ACC112 (cell line): ENCODE measurements around the gene AXIN1.
"Not testable (repeated sequence)": the region's sequence is repeated elsewhere in the genome, so short reads cannot be mapped to it uniquely, and the experiment has no call there.

Experiments
- H2AFZ ChIP-seq: fragments of 200-600 bp; sonication (generic); one replicate; pipeline ENCODE4 v1.6.0; 2017; ENCODE audit warnings: antibody characterized with exemption, low read length; ENCODE audit not compliant: unreplicated experiment
- H3K27ac ChIP-seq: fragments of 200-600 bp; sonication (generic); 2 replicates; pipeline ENCODE4 v1.5.1; 2014; ENCODE audit warnings: low read depth, mild to moderate bottlenecking, antibody characterized with exemption, low read length, moderate library complexity
- H3K27me3 ChIP-seq: fragments of 200-600 bp; sonication (generic); 2 replicates; pipeline ENCODE4 v1.6.1; 2014; ENCODE audit warnings: mild to moderate bottlenecking, antibody characterized with exemption, low read length, moderate library complexity, mixed read lengths; ENCODE audit not compliant: insufficient read depth
- H3K36me3 ChIP-seq: fragments of 200-600 bp; sonication (generic); 2 replicates; pipeline ENCODE4 v1.6.1; 2016; ENCODE audit warnings: mild to moderate bottlenecking, antibody characterized with exemption, low read length, moderate library complexity, mixed read lengths; ENCODE audit not compliant: insufficient read depth
- H3K4me1 ChIP-seq: fragments of 200-600 bp; sonication (generic); one replicate; pipeline ENCODE4 v1.6.1; 2016; ENCODE audit warnings: low read length, mixed read lengths; ENCODE audit not compliant: insufficient read depth, unreplicated experiment, control insufficient read depth
- H3K4me3 ChIP-seq: fragments of 200-600 bp; sonication (generic); 2 replicates; pipeline ENCODE4 v1.5.1; 2014; ENCODE audit warnings: mild to moderate bottlenecking, low read depth, low read length
- H3K79me2 ChIP-seq: fragments of 200-600 bp; sonication (generic); one replicate; pipeline ENCODE4 v1.6.0; 2016; ENCODE audit warnings: low read length; ENCODE audit not compliant: control insufficient read depth, unreplicated experiment, insufficient read depth

AXIN1 gene

DNA sequence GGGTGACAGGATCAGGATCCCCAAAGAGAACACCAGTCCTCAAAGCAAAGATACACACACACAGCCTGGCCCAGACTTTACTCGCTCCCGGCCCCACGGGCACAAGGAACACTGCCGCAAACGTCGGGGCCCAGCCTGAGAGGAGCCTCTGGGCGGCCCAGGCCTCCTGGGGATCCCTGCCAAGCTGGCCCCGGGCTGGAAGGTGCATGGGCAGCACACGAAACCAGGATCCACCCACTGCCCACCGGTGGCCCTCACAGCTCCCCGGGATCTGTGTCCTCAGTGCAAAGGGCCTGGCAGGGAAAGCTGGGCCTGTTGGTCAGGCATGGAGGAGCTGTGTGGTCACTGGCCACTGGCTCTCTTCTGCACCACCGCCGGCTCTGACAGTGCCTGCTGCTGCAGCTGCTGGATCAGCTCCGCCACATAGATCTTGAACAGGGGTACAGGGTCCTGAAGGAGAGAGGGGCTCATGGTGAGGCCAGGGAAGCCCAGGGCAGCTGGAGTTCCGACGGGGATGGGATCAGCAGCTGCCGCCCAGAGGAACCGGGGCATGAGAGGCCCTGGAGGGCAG lies 14.9 kb upstream of the AXIN1 start:
- Histone ChIP-seq H3K36me3 (no peaks in the 10 kb centered on the region; the same call in 1 of the 2 replicates), H3K4me3 (no peak overlapping the region), H3K4me1 (peaks cover 3% of the 10 kb centered on the region), H3K27me3 (no peaks in the 10 kb centered on the region), H3K27ac (no peak overlapping the region), H3K79me2 (no peaks in the 10 kb centered on the region), H2AFZ (no peak overlapping the region)

DNA sequence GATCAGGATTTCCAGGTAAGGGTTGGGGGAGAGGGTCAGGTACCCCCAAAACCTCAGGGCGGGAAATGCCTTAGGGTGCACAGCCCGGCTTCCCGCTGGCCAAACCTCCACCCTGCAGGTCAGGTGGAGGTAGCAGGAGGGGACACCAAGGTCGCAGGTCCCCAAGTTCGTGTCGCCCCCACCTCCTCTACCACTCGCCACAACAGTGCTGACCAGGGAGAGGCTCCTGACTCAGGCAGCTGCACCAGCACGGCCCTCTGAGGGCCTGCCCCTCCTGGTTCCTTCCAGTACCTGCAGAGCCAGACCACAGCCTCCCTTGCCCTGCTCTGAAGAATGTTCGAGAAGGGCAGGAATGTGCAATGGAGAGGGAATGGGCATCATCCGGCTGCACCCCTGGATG lies 14.0 kb upstream of the AXIN1 start:
- H3K4me1 ChIP-seq = peaks cover 3% of the 10 kb centered on the region
- no peak overlapping the region for H3K4me3 ChIP-seq
- H2AFZ ChIP-seq = no peak overlapping the region
- H3K27me3 ChIP-seq = no peaks in the 10 kb centered on the region
- H3K36me3 ChIP-seq = no peaks in the 10 kb centered on the region
- H3K79me2 ChIP-seq = no peaks in the 10 kb centered on the region
- no peak overlapping the region for H3K27ac ChIP-seq

DNA sequence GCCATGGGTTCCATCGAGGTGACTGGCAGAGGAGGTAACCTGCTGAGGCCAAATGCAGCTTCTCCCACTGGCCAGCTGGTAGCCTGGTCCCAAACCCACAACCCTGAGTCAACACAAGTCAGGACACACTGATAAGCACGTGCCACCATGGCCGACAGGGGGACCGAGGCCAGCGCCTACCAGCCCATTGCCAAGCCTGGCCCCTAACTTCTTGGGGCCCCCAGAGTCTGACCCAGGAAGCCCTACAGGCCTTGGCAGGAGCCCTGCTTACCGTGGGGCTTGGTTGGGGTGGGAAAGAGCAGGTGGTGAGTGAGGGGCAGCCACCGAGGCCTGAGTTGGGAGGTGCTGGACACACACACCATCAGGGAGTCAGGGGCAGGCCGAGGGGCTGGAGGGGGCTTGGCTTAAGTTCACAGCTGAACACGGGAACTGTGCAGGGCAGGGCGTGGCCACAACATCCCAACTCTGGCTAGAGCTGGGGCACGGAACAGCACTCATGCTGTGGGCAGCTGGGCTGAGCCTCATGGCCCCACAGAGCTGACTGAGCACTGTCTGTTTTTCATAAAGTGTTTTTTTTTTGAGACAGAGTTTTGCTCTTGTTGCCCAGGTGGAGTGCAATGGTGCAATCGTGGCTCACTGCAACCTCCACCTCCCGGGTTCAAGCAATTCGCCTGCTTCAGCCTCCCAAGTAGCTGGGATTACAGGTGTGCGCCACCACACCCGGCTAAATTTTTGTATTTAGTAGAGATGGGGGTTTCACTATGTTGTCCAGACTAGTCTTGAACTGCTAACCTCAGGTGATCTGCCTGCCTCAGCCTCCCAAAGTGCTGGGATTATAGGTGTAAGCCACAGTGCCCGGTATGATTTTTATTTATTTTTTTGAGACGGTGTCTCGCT lies 12.3 kb upstream of the AXIN1 start:
- Histone ChIP-seq H3K4me1 (no peaks in the 10 kb centered on the region), H3K27ac (no peak overlapping the region), H3K79me2 (no peaks in the 10 kb centered on the region), H3K27me3 (no peaks in the 10 kb centered on the region), H3K36me3 (no peaks in the 10 kb centered on the region), H2AFZ (no peak overlapping the region), H3K4me3 (no peak overlapping the region)

DNA sequence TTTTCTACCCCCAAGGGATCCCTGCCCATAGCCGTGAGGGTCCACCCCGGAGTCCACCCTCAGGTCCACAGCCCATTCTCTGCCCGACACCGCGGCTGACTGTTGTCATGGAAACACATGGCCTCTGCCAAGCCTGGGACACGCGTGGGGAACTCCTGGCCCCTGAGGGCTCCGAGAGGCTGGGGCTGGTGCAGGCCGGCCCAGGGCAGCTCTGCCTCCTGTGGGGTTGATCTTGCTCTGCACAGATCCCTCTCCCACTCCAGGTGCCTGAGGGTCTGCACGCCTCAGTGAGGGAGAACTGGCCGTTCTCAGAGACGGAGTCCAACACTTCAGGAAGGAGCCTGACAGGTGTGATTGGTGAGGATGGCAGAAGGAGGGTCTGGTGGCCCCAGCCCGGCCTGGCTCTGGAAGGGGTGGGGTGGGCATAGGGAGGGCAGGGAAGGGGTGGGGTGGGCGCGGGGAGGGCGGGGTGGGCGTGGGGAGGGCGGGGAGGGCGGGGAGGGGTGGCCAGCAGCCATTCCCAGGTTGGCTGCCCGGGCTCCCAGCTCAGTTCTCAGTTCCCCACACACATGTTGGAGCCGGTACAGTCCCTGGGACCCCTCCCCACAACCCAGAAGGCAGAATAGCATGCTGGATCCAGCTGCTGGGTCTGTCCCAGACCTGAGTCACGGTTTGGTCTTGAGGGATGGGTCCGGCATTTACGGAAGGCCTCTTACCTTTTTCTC lies 11.4 kb upstream of the AXIN1 start:
- Histone ChIP-seq H2AFZ (no peak overlapping the region), H3K36me3 (no peaks in the 10 kb centered on the region), H3K27ac (no peak overlapping the region), H3K27me3 (no peaks in the 10 kb centered on the region), H3K79me2 (no peaks in the 10 kb centered on the region), H3K4me1 (no peaks in the 10 kb centered on the region), H3K4me3 (no peak overlapping the region)

DNA sequence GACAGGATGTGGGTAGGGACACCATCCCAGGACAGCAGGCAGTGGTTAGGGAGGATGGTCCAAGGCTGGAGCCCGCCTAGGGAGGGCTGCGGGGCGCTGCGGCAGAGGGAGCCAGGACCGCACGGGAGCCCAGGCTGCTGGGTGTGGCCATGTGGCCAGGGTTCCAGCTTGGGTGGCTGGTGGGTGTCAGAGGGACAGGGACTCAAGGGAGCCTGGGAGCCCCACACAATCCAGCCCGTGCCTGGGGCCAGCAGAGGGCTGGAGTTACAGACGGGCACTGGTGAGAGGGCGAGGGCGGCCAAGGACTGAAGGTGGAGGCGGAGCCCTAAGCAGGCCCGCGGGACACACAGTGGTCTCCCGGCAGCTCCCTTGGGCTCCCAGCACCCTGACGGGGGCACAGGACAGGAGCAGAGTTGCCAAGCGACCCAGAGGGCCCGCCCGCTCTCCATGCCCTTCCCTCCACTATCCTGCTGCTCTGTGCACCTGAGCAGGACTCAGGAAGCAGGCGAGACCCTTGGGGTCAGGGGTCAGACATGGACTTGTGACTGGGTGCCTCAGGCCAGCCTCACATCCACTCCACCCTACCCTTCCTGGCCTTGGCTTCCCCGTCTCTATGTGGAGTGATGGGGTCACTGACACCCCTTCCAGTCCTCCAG lies 10.7 kb upstream of the AXIN1 start:
- no peak overlapping the region for H2AFZ ChIP-seq
- H3K27me3 ChIP-seq = no peaks in the 10 kb centered on the region
- no peaks in the 10 kb centered on the region for H3K36me3 ChIP-seq
- H3K4me1 ChIP-seq = no peaks in the 10 kb centered on the region
- no peak overlapping the region for H3K4me3 ChIP-seq
- no peak overlapping the region for H3K27ac ChIP-seq
- H3K79me2 ChIP-seq = no peaks in the 10 kb centered on the region

DNA sequence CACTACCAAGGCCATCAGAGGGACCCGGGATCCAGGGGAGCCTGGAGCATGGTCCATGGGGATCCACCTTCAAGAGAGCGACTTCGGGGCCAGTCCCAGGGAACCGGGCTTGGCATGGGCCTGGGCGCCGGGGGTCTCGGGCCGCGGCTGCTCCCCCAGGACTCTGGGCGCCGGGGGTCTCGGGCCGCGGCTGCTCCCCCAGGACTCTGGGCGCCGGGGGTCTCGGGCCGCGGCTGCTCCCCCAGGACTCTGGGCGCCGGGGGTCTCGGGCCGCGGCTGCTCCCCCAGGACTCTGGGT lies 10.1 kb upstream of the AXIN1 start:
- not testable (repeated sequence) for H3K4me1 ChIP-seq, H3K36me3 ChIP-seq, H3K4me3 ChIP-seq, H3K79me2 ChIP-seq, H3K27me3 ChIP-seq, H2AFZ ChIP-seq, H3K27ac ChIP-seq

DNA sequence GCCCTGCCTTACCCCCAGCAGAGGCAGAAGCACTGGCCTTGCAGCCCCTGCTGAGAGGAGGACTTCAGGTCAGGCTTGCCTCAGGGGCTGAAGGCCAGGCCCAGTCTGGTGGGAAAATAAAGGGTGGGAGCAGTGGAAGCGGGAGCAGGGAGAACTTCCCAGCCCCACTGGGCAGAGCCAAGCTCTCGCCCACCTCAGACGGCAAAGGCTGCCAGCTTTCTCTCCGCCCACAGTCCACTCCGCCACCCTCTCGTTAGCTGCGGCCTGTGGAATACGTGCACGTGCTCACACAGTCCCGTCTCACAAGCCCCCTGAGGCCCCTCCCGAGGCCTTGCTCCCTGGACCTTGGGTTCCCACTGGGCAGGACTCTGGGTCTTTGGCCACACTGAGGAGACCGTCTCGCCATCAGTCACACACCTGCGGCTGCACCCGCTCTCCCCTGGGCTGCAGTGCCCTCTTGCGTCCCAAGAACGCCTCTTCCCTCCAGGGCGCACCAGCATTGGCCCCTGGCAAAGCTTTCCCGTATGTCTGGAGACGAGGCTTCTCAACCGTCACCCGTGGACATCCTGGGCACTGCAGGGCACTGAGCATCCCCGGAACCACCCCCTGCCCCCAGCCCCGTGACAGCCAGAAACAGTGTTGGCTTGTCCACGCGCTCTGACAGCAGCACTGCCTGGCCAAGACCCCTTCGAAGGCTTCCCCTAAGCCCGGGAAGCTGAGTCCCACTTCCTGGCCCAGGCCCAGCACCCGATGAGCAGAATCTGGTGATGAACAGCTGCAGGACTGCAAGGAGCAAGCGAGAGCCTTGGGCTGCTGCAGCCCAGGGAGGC lies 9.6 kb upstream of the AXIN1 start:
- Histone ChIP-seq H3K27ac (no peak overlapping the region), H2AFZ (no peak overlapping the region), H3K4me3 (no peak overlapping the region), H3K36me3 (no peaks in the 10 kb centered on the region), H3K4me1 (no peaks in the 10 kb centered on the region), H3K79me2 (no peaks in the 10 kb centered on the region), H3K27me3 (no peaks in the 10 kb centered on the region)

DNA sequence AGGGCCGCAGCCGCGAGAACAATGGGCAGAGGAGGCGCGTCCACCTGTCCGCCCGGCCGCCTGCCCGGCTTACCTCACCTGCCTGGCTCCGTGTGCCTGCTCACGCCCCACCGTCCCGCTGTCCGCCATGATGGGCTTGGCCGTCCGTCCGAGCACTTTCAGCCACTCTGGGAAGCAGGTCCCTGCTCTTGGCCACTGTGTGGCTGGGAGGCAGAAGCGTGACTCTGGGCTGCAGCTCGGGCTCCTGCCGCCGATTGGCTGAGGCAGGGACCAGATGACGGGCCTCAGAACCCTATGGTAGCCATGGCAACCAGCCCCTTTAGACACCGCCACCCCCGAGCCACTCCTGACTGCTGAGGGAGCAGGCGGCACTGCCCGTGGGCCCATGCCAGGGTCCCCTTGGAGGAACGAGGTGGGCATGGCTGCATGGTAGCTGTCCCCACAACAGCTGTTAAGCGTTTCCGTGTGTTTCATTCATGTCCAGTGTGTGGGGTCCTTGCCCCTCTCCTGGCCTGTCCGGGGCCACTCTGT lies 8.9 kb upstream of the AXIN1 start:
- no peaks in the 10 kb centered on the region for H3K79me2 ChIP-seq
- H2AFZ ChIP-seq = no peak overlapping the region
- H3K27ac ChIP-seq = no peak overlapping the region

DNA sequence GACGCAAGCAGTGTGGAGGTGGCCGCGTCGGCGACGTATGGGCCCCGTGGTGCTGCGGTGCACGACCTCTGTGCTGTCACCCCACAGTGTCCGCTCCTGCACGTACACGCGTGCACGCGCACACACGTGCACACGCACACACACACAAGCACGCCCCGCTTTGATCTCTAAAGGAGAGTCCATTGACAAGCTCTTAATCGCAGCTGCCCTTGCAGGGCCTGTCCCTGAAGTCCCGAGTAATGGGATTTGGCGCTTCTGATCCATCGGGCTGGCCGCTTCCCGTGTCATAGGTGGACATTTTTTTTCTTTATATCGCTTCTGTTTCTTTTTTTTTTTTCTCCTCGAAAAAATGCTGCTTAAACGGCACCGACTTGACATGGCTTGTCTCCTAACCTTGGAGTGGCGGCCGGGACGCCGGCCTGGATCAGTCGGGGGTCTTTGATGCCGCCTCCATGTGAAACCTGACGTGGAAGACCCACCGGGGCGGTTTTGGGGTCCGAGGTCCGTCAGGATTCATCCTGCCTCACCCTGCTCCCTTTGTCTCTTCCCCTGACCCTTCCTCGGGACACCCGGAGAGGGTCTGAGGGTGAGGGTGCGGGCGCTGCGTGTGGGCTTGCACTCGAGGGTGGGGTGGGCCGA lies 8.3 kb upstream of the AXIN1 start:
- H2AFZ ChIP-seq = no peak overlapping the region
- H3K27ac ChIP-seq = no peak overlapping the region
- H3K36me3 ChIP-seq = no peaks in the 10 kb centered on the region
- no peaks in the 10 kb centered on the region for H3K27me3 ChIP-seq
- H3K4me3 ChIP-seq = no peak overlapping the region
- H3K79me2 ChIP-seq = no peaks in the 10 kb centered on the region
- H3K4me1 ChIP-seq = no peaks in the 10 kb centered on the region

More for the DNA sequence above, 8.9 kb upstream of the AXIN1 start:
- H3K4me1 ChIP-seq = no peaks in the 10 kb centered on the region
- H3K4me3 ChIP-seq = no peak overlapping the region
- no peaks in the 10 kb centered on the region for H3K36me3 ChIP-seq
- H3K27me3 ChIP-seq = no peaks in the 10 kb centered on the region
